ENCODE results near the gene WDR72.

Gene WDR72

GRCh38 chr15:53534105-53534839 is 225.2 kb downstream of the WDR72 start:
- DNase-seq (ENCODE audit: low read depth in 2 of 2), result no peak

GRCh38 chr15:53530761-53531160 is 228.7 kb downstream of the WDR72 start:
- no peak for DNase-seq (ENCODE audit: low read depth in 2 of 2)

- DNase-seq (ENCODE audit: low read depth in 2 of 2), result no peak
These were observed 231.5 kb downstream of the WDR72 start for GRCh38 chr15:53527996-53528395.

- no peak for DNase-seq (ENCODE audit: low read depth in 2 of 2)
These were observed 233.6 kb downstream of the WDR72 start for GRCh38 chr15:53525894-53526293.

GRCh38 chr15:53522991-53523390 is 236.5 kb downstream of the WDR72 start:
- no peak for DNase-seq (ENCODE audit: low read depth in 2 of 2)

GRCh38 chr15:53520996-53521395 is 238.5 kb downstream of the WDR72 start:
- DNase-seq (ENCODE audit: low read depth in 2 of 2), result no peak

GRCh38 chr15:53513431-53513830 is 246.0 kb downstream of the WDR72 start:
- DNase-seq (ENCODE audit: low read depth in 2 of 2), result no peak

GRCh38 chr15:53512029-53512428 is 247.4 kb downstream of the WDR72 start:
- no peak for DNase-seq (ENCODE audit: low read depth in 2 of 2)

- no peak for DNase-seq (ENCODE audit: low read depth in 2 of 2)
These were observed 248.3 kb downstream of the WDR72 start for GRCh38 chr15:53511175-53511574.

- no peak for DNase-seq (ENCODE audit: low read depth in 2 of 2)
These were observed 253.1 kb downstream of the WDR72 start for GRCh38 chr15:53506370-53506769.

- DNase-seq (ENCODE audit: low read depth in 2 of 2), result no peak
These were observed 260.5 kb downstream of the WDR72 start for GRCh38 chr15:53498996-53499395.

GRCh38 chr15:53490341-53490740 is 269.1 kb downstream of the WDR72 start:
- no peak for DNase-seq (ENCODE audit: low read depth in 2 of 2)

GRCh38 chr15:53482055-53482454 is 277.4 kb downstream of the WDR72 start:
- no peak for DNase-seq (ENCODE audit: low read depth in 2 of 2)

GRCh38 chr15:53477981-53478766 is 281.3 kb downstream of the WDR72 start:
- no peak for DNase-seq (ENCODE audit: low read depth in 2 of 2)

- DNase-seq (ENCODE audit: low read depth in 2 of 2), result no peak
These were observed 285.6 kb downstream of the WDR72 start for GRCh38 chr15:53473886-53474285.

GRCh38 chr15:53473435-53473834 is 286.0 kb downstream of the WDR72 start:
- no peak for DNase-seq (ENCODE audit: low read depth in 2 of 2)

- DNase-seq (ENCODE audit: low read depth in 2 of 2), result no peak
These were observed 286.6 kb downstream of the WDR72 start for GRCh38 chr15:53472883-53473282.

- no peak for DNase-seq (ENCODE audit: low read depth in 2 of 2)
These were observed 287.3 kb downstream of the WDR72 start for GRCh38 chr15:53472210-53472609.

- DNase-seq (ENCODE audit: low read depth in 2 of 2), result no peak
These were observed 288.7 kb downstream of the WDR72 start for GRCh38 chr15:53470743-53471142.

- DNase-seq (ENCODE audit: low read depth in 2 of 2), result no peak
These were observed 290.0 kb downstream of the WDR72 start for GRCh38 chr15:53469422-53469821.
